Trophoblast cell (in vitro differentiated cells and primary cell): ENCODE measurements around the gene ANKRD33.
A peak's percentile ranks its signal among the peaks of the same experiment; 100 is the strongest.

Source experiments
- DNase-seq, 2 donors: peaks; one replicate each; pipeline ENCODE4 v3.0.0-alpha.2; 2016
- H2AFZ ChIP-seq: 2 replicates; pipeline ENCODE4 v1.6.1; 2013; ENCODE audit warnings: low read length, moderate library complexity, mild to moderate bottlenecking; ENCODE audit not compliant: insufficient read depth, poor library complexity
- H2AK5ac ChIP-seq: 2 replicates; pipeline ENCODE4 v1.6.1; 2013; ENCODE audit warnings: mild to moderate bottlenecking, low read length
- H2BK120ac ChIP-seq: 2 replicates; pipeline ENCODE4 v1.6.1; 2013; ENCODE audit warnings: low read length, mild to moderate bottlenecking, moderate library complexity; ENCODE audit not compliant: insufficient read depth, poor library complexity
- H2BK12ac ChIP-seq: 2 replicates; pipeline ENCODE4 v1.6.1; 2013; ENCODE audit warnings: mild to moderate bottlenecking, low read length, moderate library complexity
- H2BK5ac ChIP-seq: 2 replicates; pipeline ENCODE4 v1.6.1; 2013; ENCODE audit warnings: low read length, low read depth, moderate library complexity, mild to moderate bottlenecking; ENCODE audit not compliant: poor library complexity
- H3K14ac ChIP-seq: 2 replicates; pipeline ENCODE4 v1.6.1; 2013; ENCODE audit warnings: mild to moderate bottlenecking, low read length
- H3K18ac ChIP-seq: 2 replicates; pipeline ENCODE4 v1.6.1; 2013; ENCODE audit warnings: mild to moderate bottlenecking, low read length
- H3K23ac ChIP-seq: 2 replicates; pipeline ENCODE4 v1.6.1; 2013; ENCODE audit warnings: low read length
- H3K27ac ChIP-seq: 2 replicates; pipeline ENCODE4 v1.5.1; 2013; ENCODE audit warnings: low read depth, mild to moderate bottlenecking, inconsistent platforms, low read length, moderate library complexity
- H3K27me3 ChIP-seq: 2 replicates; pipeline ENCODE4 v1.6.1; 2013; ENCODE audit warnings: inconsistent platforms, mild to moderate bottlenecking, low read length, moderate library complexity; ENCODE audit not compliant: insufficient read depth
- H3K36me3 ChIP-seq, 2 experiments: 1 replicate in 1 of 2; 2 replicates in 1 of 2; pipeline ENCODE4 v1.6.1; 2013; ENCODE audit warnings: low read length in 2 of 2, mild to moderate bottlenecking in 2 of 2, moderate library complexity in 1 of 2; ENCODE audit not compliant: insufficient read depth in 2 of 2, control insufficient read depth in 1 of 2
- H3K4ac ChIP-seq: 2 replicates; pipeline ENCODE4 v1.6.1; 2013; ENCODE audit warnings: low read depth, mild to moderate bottlenecking, low read length, moderate library complexity
- H3K4me1 ChIP-seq, 2 experiments: 1 replicate in 1 of 2; 2 replicates in 1 of 2; pipeline ENCODE4 v1.6.1; 2013; ENCODE audit warnings: low read length in 2 of 2, mild to moderate bottlenecking in 2 of 2, moderate library complexity in 1 of 2; ENCODE audit not compliant: insufficient read depth in 2 of 2, control insufficient read depth in 1 of 2
- H3K4me2 ChIP-seq: 2 replicates; pipeline ENCODE4 v1.6.1; 2013; ENCODE audit warnings: inconsistent platforms, mild to moderate bottlenecking, low read length, moderate library complexity
- H3K4me3 ChIP-seq: 2 replicates; pipeline ENCODE4 v1.5.1; 2013; ENCODE audit warnings: mild to moderate bottlenecking, low read depth, low read length, inconsistent platforms
- H3K79me1 ChIP-seq: one replicate; pipeline ENCODE4 v1.6.1; 2013; ENCODE audit warnings: low read length
- H3K79me2 ChIP-seq: 2 replicates; pipeline ENCODE4 v1.6.1; 2013; ENCODE audit warnings: low read length, mild to moderate bottlenecking; ENCODE audit not compliant: control insufficient read depth, insufficient read depth, poor library complexity
- H3K9ac ChIP-seq: 2 replicates; pipeline ENCODE4 v1.6.1; 2013; ENCODE audit warnings: mild to moderate bottlenecking, low read length
- H3K9me3 ChIP-seq: 2 replicates; pipeline ENCODE4 v1.6.1; 2013; ENCODE audit warnings: low read depth, mild to moderate bottlenecking, control low read depth, inconsistent platforms, low read length; ENCODE audit not compliant: insufficient read depth
- H4K12ac ChIP-seq: 2 replicates; pipeline ENCODE4 v1.6.1; 2013; ENCODE audit warnings: low read depth, mild to moderate bottlenecking, low read length, moderate library complexity
- H4K8ac ChIP-seq: 2 replicates; pipeline ENCODE4 v1.6.1; 2013; ENCODE audit warnings: low read depth, mild to moderate bottlenecking, low read length, moderate library complexity
- H4K91ac ChIP-seq: one replicate; pipeline ENCODE4 v1.6.1; 2013; ENCODE audit warnings: low read depth, mild to moderate bottlenecking, low read length, moderate library complexity
- WGBS: extraction: QIAGEN DNeasy Blood & Tissue Kit; methylation state at CpG from one replicate; pipeline ENCODE4 v1.1.7; 2013; ENCODE audit warnings: missing lambda C conversion rate; ENCODE audit not compliant: insufficient read length, insufficient coverage; ENCODE audit errors: extremely low coverage; 5-methylcytosine and 5-hydroxymethylcytosine counted together

ANKRD33 gene

DNA sequence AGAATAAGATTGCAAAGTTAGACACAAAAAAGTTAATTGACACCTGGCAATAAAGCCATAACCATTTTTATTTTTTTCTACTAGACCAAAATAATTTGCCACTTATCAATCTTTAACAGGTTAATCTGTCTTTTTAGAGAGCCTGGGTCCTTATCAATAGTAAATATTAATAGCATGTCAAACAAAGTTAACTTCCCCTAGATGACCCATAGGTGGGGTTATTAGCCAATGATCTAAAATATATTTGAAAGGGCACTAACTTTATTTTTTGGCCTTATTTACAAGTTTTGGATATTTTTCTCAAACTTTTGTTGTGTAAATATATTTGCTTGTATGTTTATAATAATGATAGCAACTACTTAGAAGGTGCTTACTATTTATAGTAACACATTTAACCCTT is 3.9 kb downstream of the ANKRD33 start:
- no peaks in the 10 kb centered on the region for H3K36me3 ChIP-seq
- no peak overlapping the region for H3K4me2 ChIP-seq
- H2BK12ac ChIP-seq: no peak overlapping the region
- H3K4ac ChIP-seq: no peak overlapping the region
- H3K14ac ChIP-seq: no peak overlapping the region
- H3K23ac ChIP-seq: no peak overlapping the region
- no peak overlapping the region for H2BK120ac ChIP-seq
- H3K27ac ChIP-seq: no peak overlapping the region
- H2BK5ac ChIP-seq: no peak overlapping the region
- H4K12ac ChIP-seq: no peak overlapping the region
- DNase-seq: peak in 1 of 2 donors; percentile 41
- no peak overlapping the region for H3K4me3 ChIP-seq
- H3K18ac ChIP-seq: no peak overlapping the region
- H4K8ac ChIP-seq: no peak overlapping the region
- no peaks in the 10 kb centered on the region for H3K4me1 ChIP-seq
- H3K27me3 ChIP-seq: no peaks in the 10 kb centered on the region
- no peak overlapping the region for H4K91ac ChIP-seq
- H3K9me3 ChIP-seq: no peaks in the 10 kb centered on the region
- no peaks in the 10 kb centered on the region for H3K79me2 ChIP-seq
- H3K79me1 ChIP-seq: no peaks in the 10 kb centered on the region
- H2AFZ ChIP-seq: no peak overlapping the region
- H2AK5ac ChIP-seq: no peak overlapping the region
- H3K9ac ChIP-seq: no peak overlapping the region

DNA sequence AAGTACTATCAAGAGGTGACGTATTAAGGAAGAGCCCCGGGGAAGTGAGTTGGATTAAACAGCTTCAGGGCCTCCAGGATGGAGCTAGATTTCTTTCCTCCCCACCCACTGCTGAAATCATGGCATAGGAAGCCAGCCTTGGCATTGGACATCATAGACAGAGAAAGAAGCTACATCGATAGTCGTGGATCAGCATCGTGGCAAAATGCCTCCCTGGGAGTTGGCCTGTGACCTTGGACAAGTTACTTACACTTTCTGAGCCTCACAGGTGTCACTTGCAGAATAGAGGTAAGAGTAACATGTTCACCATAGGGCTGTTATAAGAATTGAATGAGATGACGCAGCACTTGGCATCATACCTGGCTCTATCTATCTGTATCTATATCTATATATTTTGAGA is 5.9 kb downstream of the ANKRD33 start:
- Histone ChIP-seq H4K12ac (no peak overlapping the region), H3K14ac (no peak overlapping the region), H2BK120ac (no peak overlapping the region), H3K79me2 (no peaks in the 10 kb centered on the region), H3K27ac (no peak overlapping the region), H2BK12ac (no peak overlapping the region), H4K91ac (no peak overlapping the region), H3K4me1 (peaks cover 0 to 3% of the 10 kb centered on the region in 2 experiments), H3K9ac (no peak overlapping the region), H3K79me1 (no peaks in the 10 kb centered on the region), H2AFZ (no peak overlapping the region), H3K4me2 (no peak overlapping the region), H4K8ac (no peak overlapping the region), H3K36me3 (no peaks in the 10 kb centered on the region), H3K4ac (no peak overlapping the region), H3K23ac (peak overlapping the region; percentile 70), H3K18ac (no peak overlapping the region), H2AK5ac (no peak overlapping the region), H3K9me3 (peaks cover under 1% of the 10 kb centered on the region), H3K4me3 (no peak overlapping the region), H2BK5ac (no peak overlapping the region), H3K27me3 (no peaks in the 10 kb centered on the region)
- no CpG with 5 or more reads among the region's 6 CpGs for WGBS
- no peak for DNase-seq

DNA sequence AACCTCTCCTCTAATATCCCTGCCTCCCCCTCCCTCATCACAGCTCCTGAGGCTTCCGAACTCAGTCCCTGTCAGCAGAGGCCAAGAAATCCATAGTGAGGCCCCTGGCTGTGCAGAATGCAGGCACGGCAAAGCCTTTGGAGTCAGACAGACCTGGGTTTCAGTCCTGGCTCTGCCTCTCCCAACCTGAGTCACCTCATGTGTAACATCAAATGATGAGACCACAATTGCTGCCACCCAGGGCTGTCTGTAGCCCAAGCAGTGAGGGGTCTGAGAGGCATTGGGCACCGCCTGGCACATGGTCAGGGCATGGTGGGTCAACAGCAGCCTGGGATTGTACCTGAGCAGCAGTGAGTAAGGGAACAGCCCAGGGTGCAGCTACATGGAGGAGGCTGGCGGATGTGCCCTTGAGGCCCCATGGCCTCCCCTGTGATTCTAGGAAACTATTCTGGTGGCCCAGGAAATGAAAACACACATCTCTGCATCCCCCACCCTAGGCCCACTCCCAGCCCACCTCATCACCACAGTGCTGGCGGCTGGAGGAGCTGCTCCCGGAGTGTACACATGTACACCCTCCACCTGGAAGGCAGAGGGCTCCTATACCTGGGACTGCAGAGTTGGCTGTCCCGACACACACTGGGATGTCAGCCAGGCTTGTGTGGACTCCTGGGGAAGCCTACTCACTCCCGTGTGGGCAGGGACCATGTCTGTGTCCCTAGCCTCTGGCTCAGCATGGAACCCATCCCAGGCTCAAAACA is 7.7 kb downstream of the ANKRD33 start:
- no peaks in the 10 kb centered on the region for H3K79me2 ChIP-seq
- no peak overlapping the region for H2BK5ac ChIP-seq
- DNase-seq: no peak
- H3K27me3 ChIP-seq: no peaks in the 10 kb centered on the region
- no peaks in the 10 kb centered on the region for H3K79me1 ChIP-seq
- H2AFZ ChIP-seq: no peak overlapping the region
- WGBS: no CpG with 5 or more reads among the region's 8 CpGs
- no peak overlapping the region for H3K4me3 ChIP-seq
- no peak overlapping the region for H4K8ac ChIP-seq
- no peak overlapping the region for H3K4me2 ChIP-seq
- no peak overlapping the region for H2AK5ac ChIP-seq
- H3K14ac ChIP-seq: no peak overlapping the region
- H3K36me3 ChIP-seq: no peaks in the 10 kb centered on the region
- H4K12ac ChIP-seq: no peak overlapping the region
- H2BK120ac ChIP-seq: no peak overlapping the region
- H3K27ac ChIP-seq: no peak overlapping the region
- H3K4ac ChIP-seq: no peak overlapping the region
- no peak overlapping the region for H4K91ac ChIP-seq
- H3K4me1 ChIP-seq: peaks cover 0 to 3% of the 10 kb centered on the region in 2 experiments
- H3K9me3 ChIP-seq: peaks cover 5% of the 10 kb centered on the region
- H3K23ac ChIP-seq: no peak overlapping the region
- no peak overlapping the region for H2BK12ac ChIP-seq
- no peak overlapping the region for H3K18ac ChIP-seq
- H3K9ac ChIP-seq: no peak overlapping the region

DNA sequence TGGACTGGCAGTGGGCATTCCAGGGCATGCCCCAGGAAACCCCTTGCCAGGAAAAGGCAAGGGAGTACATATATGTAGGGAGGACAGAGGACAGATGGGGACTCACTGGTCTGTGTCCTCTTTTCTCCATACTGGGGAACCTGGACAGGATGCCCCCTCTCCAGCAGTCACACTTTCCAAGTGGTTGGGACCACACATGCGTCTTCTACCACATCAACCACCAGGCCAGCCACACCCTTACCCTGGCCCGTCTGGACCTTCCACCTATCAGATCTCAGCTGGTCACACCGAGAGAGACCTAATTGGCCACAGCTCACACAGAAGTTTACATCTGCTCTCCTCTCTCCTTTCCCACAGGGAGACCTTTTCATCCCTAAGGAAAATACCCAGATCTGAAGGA is 8.3 kb downstream of the ANKRD33 start:
- no CpG with 5 or more reads among the region's 3 CpGs for WGBS
- no peaks in the 10 kb centered on the region for H3K79me1 ChIP-seq
- H4K91ac ChIP-seq: no peak overlapping the region
- no peak overlapping the region for H3K4me2 ChIP-seq
- H3K4me3 ChIP-seq: no peak overlapping the region
- no peak overlapping the region for H2BK5ac ChIP-seq
- no peak overlapping the region for H2AFZ ChIP-seq
- H3K14ac ChIP-seq: no peak overlapping the region
- no peak overlapping the region for H2BK12ac ChIP-seq
- H3K9ac ChIP-seq: no peak overlapping the region
- no peak overlapping the region for H3K23ac ChIP-seq
- H3K27me3 ChIP-seq: no peaks in the 10 kb centered on the region
- no peak overlapping the region for H4K8ac ChIP-seq
- no peak overlapping the region for H3K27ac ChIP-seq
- no peaks in the 10 kb centered on the region for H3K36me3 ChIP-seq
- no peak for DNase-seq
- peaks cover 7% of the 10 kb centered on the region for H3K9me3 ChIP-seq
- no peak overlapping the region for H2BK120ac ChIP-seq
- no peak overlapping the region for H2AK5ac ChIP-seq
- H3K18ac ChIP-seq: no peak overlapping the region
- H3K4ac ChIP-seq: no peak overlapping the region
- H4K12ac ChIP-seq: no peak overlapping the region
- no peaks in the 10 kb centered on the region for H3K79me2 ChIP-seq
- peaks cover 0 to 3% of the 10 kb centered on the region in 2 experiments for H3K4me1 ChIP-seq
